Activated B cell treated with CpG ODN at 0.5 μM for 24 hours (primary cell): ENCODE measurements around the gene RHPN2. TPM values are rescaled to one million over a fixed set of nuclear protein-coding genes. Genes with fewer than 3 reads are reported as not detected.
"Not testable (repeated sequence)": the region's sequence is repeated elsewhere in the genome, so short reads cannot be mapped to it uniquely, and the experiment has no call there.

Experiments
- ATAC-seq: fragments of 200-7000 bp; cut with Tn5 transposase; one replicate; pipeline ENCODE4 v1.10.0; 2021; ENCODE audit warnings: low read depth, mild to moderate bottlenecking, moderate library complexity
- CTCF ChIA-PET: fragments of 350-600 bp; sonication (Branson Sonifier 250); formaldehyde crosslinking; loops from one replicate; lab custom pipeline; 2021; ENCODE audit warnings: antibody characterized with exemption; lab: Charles Lee
- POLR2A ChIA-PET: fragments of 350-600 bp; sonication (Branson Sonifier 250); formaldehyde crosslinking; loops from one replicate; lab custom pipeline; 2021; ENCODE audit warnings: antibody characterized with exemption; lab: Charles Lee
- DNase-seq: peaks from one replicate; pipeline ENCODE4 v3.0.0; 2022
- H3K27ac Mint-ChIP-seq: one replicate; pipeline ENCODE4 v1.8.0; 2020; ENCODE audit warnings: mixed read lengths
- H3K27me3 Mint-ChIP-seq: one replicate; pipeline ENCODE4 v1.8.0; 2021; ENCODE audit warnings: mixed read lengths
- H3K36me3 Mint-ChIP-seq: one replicate; pipeline ENCODE4 v1.8.0; 2021; ENCODE audit warnings: low read depth, mixed read lengths
- H3K4me1 Mint-ChIP-seq: one replicate; pipeline ENCODE4 v1.8.0; 2021; ENCODE audit warnings: mixed read lengths
- H3K4me3 Mint-ChIP-seq: one replicate; pipeline ENCODE4 v1.8.0; 2020; ENCODE audit warnings: mild to moderate bottlenecking, mixed read lengths
- H3K9me3 Mint-ChIP-seq: one replicate; pipeline ENCODE4 v1.8.0; 2020; ENCODE audit warnings: mixed read lengths
- CTCF ChIP-seq: fragments of 200-600 bp; IDR thresholded peaks from one replicate; pipeline ENCODE4 v1.8.0; 2022; ENCODE audit warnings: antibody characterized with exemption, mild to moderate bottlenecking
- intact Hi-C: fragments of 100-400 bp; cut with micrococcal nuclease; formaldehyde crosslinking; loops from one replicate; pipeline ENCODE4 v1.15.1; 2024
- total RNA-seq: library from RNA; stranded (reverse); gene quantifications from 2 replicates; pipeline ENCODE4 v1.2.3, GENCODE V29; 2022

Gene RHPN2
- total RNA-seq, 1 donor from 2014 or later, result 1.7 TPM

GRCh38 chr19:33000910-33001309 is 63.8 kb downstream of the RHPN2 start:
- no peaks in the 10 kb centered on the region for H3K9me3 Mint-ChIP-seq
- no peak for TF ChIP-seq CTCF
- intact Hi-C loops, result no loop called here
- no peak overlapping the region for H3K27ac Mint-ChIP-seq
- ChIA-PET CTCF (no interaction called here), POLR2A (no interaction called here)
- ATAC-seq (no peak), DNase-seq (no peak)
- H3K36me3 Mint-ChIP-seq, result peaks cover 9% of the 10 kb centered on the region
- no peaks in the 10 kb centered on the region for H3K27me3 Mint-ChIP-seq
- no peak overlapping the region for H3K4me3 Mint-ChIP-seq
- peaks cover 4% of the 10 kb centered on the region for H3K4me1 Mint-ChIP-seq

DNA sequence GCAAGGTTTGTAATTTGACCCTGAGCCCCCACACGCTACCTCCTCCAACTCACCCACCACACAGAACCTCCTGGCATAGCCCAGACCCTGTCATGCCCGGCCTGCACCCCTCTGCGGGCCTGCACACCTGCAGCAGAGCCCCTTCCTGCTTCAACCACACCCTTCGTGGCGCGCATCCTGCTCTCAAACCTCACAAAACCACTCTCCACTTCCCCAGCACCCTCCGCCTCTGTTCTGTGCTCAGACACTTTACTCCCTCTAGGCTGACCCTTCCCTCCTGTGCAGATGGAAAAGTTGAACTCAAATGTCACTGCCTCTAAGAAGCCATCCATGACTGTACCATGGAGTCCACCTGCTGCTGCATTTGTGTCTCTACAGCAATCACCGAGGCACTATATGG is 64.2 kb downstream of the RHPN2 start:
- intact Hi-C loops, result no loop called here
- Mint-ChIP-seq H3K4me3 (no peak overlapping the region), H3K9me3 (no peaks in the 10 kb centered on the region), H3K27me3 (no peaks in the 10 kb centered on the region), H3K27ac (no peak overlapping the region), H3K36me3 (peaks cover 9% of the 10 kb centered on the region), H3K4me1 (peaks cover 4% of the 10 kb centered on the region)
- TF ChIP-seq CTCF, result no peak
- ChIA-PET CTCF (no interaction called here), POLR2A (no interaction called here)
- no peak for DNase-seq
- no peak for ATAC-seq

- H3K9me3 Mint-ChIP-seq, result no peaks in the 10 kb centered on the region
- no peak for DNase-seq
- intact Hi-C loops, result no loop called here
- TF ChIP-seq CTCF, result no peak
- ATAC-seq, result no peak
- peaks cover 4% of the 10 kb centered on the region for H3K4me1 Mint-ChIP-seq
- no peak overlapping the region for H3K4me3 Mint-ChIP-seq
- H3K36me3 Mint-ChIP-seq, result peaks cover 11% of the 10 kb centered on the region
- H3K27me3 Mint-ChIP-seq, result no peaks in the 10 kb centered on the region
- CTCF ChIA-PET, result no interaction called here
- H3K27ac Mint-ChIP-seq, result no peak overlapping the region
- POLR2A ChIA-PET, result no interaction called here
Measured at GRCh38 chr19:32998722-32999121, 66.0 kb downstream of the RHPN2 start.

- ChIA-PET CTCF (no interaction called here), POLR2A (no interaction called here)
- no peak for TF ChIP-seq CTCF
- no peaks in the 10 kb centered on the region for H3K9me3 Mint-ChIP-seq
- intact Hi-C loops, result no loop called here
- peaks cover 4% of the 10 kb centered on the region for H3K4me1 Mint-ChIP-seq
- no peak overlapping the region for H3K4me3 Mint-ChIP-seq
- DNase-seq (no peak), ATAC-seq (no peak)
- H3K27ac Mint-ChIP-seq, result no peak overlapping the region
- no peaks in the 10 kb centered on the region for H3K27me3 Mint-ChIP-seq
- peaks cover 11% of the 10 kb centered on the region for H3K36me3 Mint-ChIP-seq
Measured at GRCh38 chr19:32997716-32998355, 66.9 kb downstream of the RHPN2 start.

- intact Hi-C loops, POLR2A ChIA-PET: not testable (repeated sequence)
Measured at GRCh38 chr19:32997061-32997464, 67.6 kb downstream of the RHPN2 start.

GRCh38 chr19:32995966-32996365 is 68.7 kb downstream of the RHPN2 start:
- H3K9me3 Mint-ChIP-seq, DNase-seq, POLR2A ChIA-PET, H3K4me3 Mint-ChIP-seq, ATAC-seq, intact Hi-C loops, H3K4me1 Mint-ChIP-seq, H3K27me3 Mint-ChIP-seq, H3K27ac Mint-ChIP-seq, CTCF ChIA-PET: not testable (repeated sequence)
- peaks cover 11% of the 10 kb centered on the region for H3K36me3 Mint-ChIP-seq

More at GRCh38 chr19:32997061-32997464, 67.6 kb downstream of the RHPN2 start:
- H3K27ac Mint-ChIP-seq, DNase-seq, ATAC-seq, H3K4me3 Mint-ChIP-seq, H3K9me3 Mint-ChIP-seq, CTCF ChIA-PET, H3K27me3 Mint-ChIP-seq, H3K4me1 Mint-ChIP-seq: not testable (repeated sequence)
- peaks cover 11% of the 10 kb centered on the region for H3K36me3 Mint-ChIP-seq
